PC-9 (cell line): ENCODE measurements around the gene CTDSP2. TPM values are rescaled to one million over a fixed set of nuclear protein-coding genes. Genes with fewer than 3 reads are reported as not detected.
"Not testable (repeated sequence)": the region's sequence is repeated elsewhere in the genome, so short reads cannot be mapped to it uniquely, and the experiment has no call there.

Experiments
- BruUV-seq: library from RNA; stranded (reverse); fragments of 400-500 nt; replicated peaks from 2 replicates; lab custom pipeline; 2021; lab: Mats Ljungman, UMichigan
- CTCF ChIA-PET: fragments of 300-600 bp; sonication (Branson Sonifier 250); formaldehyde crosslinking; loops from one replicate; lab custom pipeline; 2022; ENCODE audit warnings: antibody characterized with exemption; lab: Charles Lee
- POLR2A ChIA-PET: fragments of 300-600 bp; sonication (Branson Sonifier 250); formaldehyde crosslinking; loops from one replicate; lab custom pipeline; 2022; ENCODE audit warnings: antibody characterized with exemption; ENCODE audit not compliant: unreplicated experiment; lab: Charles Lee
- DNase-seq, 2 experiments: peaks; one replicate each; pipeline versions ENCODE4 v3.0.0 to v3.0.0-alpha.2; 2015 to 2022; ENCODE audit warnings: mixed read lengths in 1 of 2
- H2AFZ ChIP-seq: fragments of 200-600 bp; sonication (generic); 2 replicates; pipeline ENCODE4 v1.8.1; 2017; ENCODE audit warnings: antibody characterized with exemption
- H3F3A ChIP-seq: fragments of 200-600 bp; sonication (generic); 2 replicates; pipeline ENCODE4 v1.8.1; 2017; ENCODE audit warnings: antibody characterized with exemption, mild to moderate bottlenecking, low read depth; ENCODE audit not compliant: insufficient read depth
- H3K27ac ChIP-seq: fragments of 200-600 bp; sonication (generic); 2 replicates; pipeline ENCODE4 v1.6.1; 2016; ENCODE audit warnings: mixed run types
- H3K27me3 ChIP-seq: fragments of 200-600 bp; sonication (generic); 2 replicates; pipeline ENCODE4 v1.6.1; 2016; ENCODE audit warnings: low read depth, mixed run types; ENCODE audit not compliant: insufficient read depth
- H3K36me3 ChIP-seq: fragments of 200-600 bp; sonication (generic); 2 replicates; pipeline ENCODE4 v1.6.1; 2016; ENCODE audit warnings: low read depth, mixed run types
- H3K4me1 ChIP-seq: fragments of 200-600 bp; sonication (generic); replicated peaks from 2 replicates; pipeline ENCODE4 v1.6.1; 2016; ENCODE audit warnings: mixed run types; ENCODE audit not compliant: insufficient read depth
- H3K4me2 ChIP-seq: fragments of 200-600 bp; sonication (generic); 2 replicates; pipeline ENCODE4 v1.6.1; 2017; ENCODE audit warnings: mixed run types
- H3K4me3 ChIP-seq: fragments of 200-600 bp; sonication (generic); 2 replicates; pipeline ENCODE4 v1.6.1; 2016; ENCODE audit warnings: mixed run types
- H3K79me2 ChIP-seq: fragments of 200-600 bp; sonication (generic); 2 replicates; pipeline ENCODE4 v1.6.1; 2017; ENCODE audit warnings: low read depth, mixed run types
- H3K9me2 ChIP-seq: fragments of 200-600 bp; sonication (generic); 2 replicates; pipeline ENCODE4 v1.8.1; 2017; ENCODE audit warnings: mild to moderate bottlenecking; ENCODE audit not compliant: insufficient read depth
- H3K9me3 ChIP-seq: fragments of 200-600 bp; sonication (generic); 2 replicates; pipeline ENCODE4 v1.8.1; 2016; ENCODE audit warnings: low read depth; ENCODE audit not compliant: insufficient read depth
- H4K20me1 ChIP-seq: fragments of 200-600 bp; sonication (generic); 2 replicates; pipeline ENCODE4 v1.8.1; 2017; ENCODE audit not compliant: insufficient read depth
- EZH2 ChIP-seq: fragments of 200-600 bp; sonication (generic); IDR thresholded peaks from 2 replicates; pipeline ENCODE4 v1.8.0; 2017; ENCODE audit warnings: antibody characterized with exemption, low read depth
- intact Hi-C: fragments of 100-400 bp; cut with micrococcal nuclease; formaldehyde crosslinking; loops from one replicate; pipeline ENCODE4 v1.10.0; 2022; ENCODE audit not compliant: unreplicated experiment
- total RNA-seq: library from RNA; stranded (reverse); gene quantifications from 2 replicates; pipeline ENCODE4 v1.2.3, GENCODE V29; 2021
- TF ChIP-seq, protein P1 (sequence below): fragments of 200-600 bp; sonication (generic); conservative IDR thresholded peaks from 2 replicates; pipeline ENCODE4 v1.6.1; 2017; ENCODE audit warnings: mixed run types, antibody characterized with exemption, mild to moderate bottlenecking, moderate library complexity

Gene CTDSP2
- total RNA-seq, 1 experiment from 2014 or later = 102 TPM

DNA sequence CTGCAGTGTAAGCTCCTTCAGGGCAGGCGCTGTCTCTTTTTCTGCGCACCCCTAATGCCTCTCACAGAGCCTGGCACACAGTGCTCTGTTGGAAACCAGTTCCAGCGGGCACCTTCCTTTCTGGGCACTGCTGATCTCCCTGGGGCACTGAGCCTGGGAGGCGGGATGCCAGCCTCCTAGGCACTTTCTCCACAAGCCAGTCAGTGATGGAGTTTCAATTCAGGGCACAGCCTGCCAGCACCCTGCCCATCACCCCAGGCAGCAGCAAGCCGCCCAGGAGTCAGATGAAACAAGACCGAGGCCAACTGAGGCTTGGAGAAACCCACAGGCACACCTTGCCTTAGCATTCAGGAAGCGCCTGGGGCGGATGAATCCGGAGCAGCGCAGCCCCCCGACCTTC lies 5.7 kb upstream of the CTDSP2 start:
- Histone ChIP-seq H3K4me2 (no peak overlapping the region), H3K79me2 (no peaks in the 10 kb centered on the region), H3K9me2 (no peaks in the 10 kb centered on the region), H3K36me3 (no peaks in the 10 kb centered on the region), H4K20me1 (no peaks in the 10 kb centered on the region), H3K4me1 (no peaks in the 10 kb centered on the region; the same call in 1 of the 2 replicates), H3K27ac (no peak overlapping the region), H3K27me3 (no peaks in the 10 kb centered on the region), H3K4me3 (no peak overlapping the region), H2AFZ (no peak overlapping the region), H3F3A (no peaks in the 10 kb centered on the region), H3K9me3 (no peaks in the 10 kb centered on the region)
- BruUV-seq = no TSS peak
- TF ChIP-seq, protein P1, sequence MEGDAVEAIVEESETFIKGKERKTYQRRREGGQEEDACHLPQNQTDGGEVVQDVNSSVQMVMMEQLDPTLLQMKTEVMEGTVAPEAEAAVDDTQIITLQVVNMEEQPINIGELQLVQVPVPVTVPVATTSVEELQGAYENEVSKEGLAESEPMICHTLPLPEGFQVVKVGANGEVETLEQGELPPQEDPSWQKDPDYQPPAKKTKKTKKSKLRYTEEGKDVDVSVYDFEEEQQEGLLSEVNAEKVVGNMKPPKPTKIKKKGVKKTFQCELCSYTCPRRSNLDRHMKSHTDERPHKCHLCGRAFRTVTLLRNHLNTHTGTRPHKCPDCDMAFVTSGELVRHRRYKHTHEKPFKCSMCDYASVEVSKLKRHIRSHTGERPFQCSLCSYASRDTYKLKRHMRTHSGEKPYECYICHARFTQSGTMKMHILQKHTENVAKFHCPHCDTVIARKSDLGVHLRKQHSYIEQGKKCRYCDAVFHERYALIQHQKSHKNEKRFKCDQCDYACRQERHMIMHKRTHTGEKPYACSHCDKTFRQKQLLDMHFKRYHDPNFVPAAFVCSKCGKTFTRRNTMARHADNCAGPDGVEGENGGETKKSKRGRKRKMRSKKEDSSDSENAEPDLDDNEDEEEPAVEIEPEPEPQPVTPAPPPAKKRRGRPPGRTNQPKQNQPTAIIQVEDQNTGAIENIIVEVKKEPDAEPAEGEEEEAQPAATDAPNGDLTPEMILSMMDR = no peak
- CTCF ChIA-PET = interaction anchor here (1.2 kb wide), 1 partner anchor 10 kb away, joined by 3 read pairs; no protein-coding TSS in a partner anchor
- intact Hi-C loops = no loop called here
- POLR2A ChIA-PET = interaction anchor here (0.5 kb wide), 1 partner anchor 19 kb away, joined by 24 read pairs; no protein-coding TSS in a partner anchor
- DNase-seq = no peak

DNA sequence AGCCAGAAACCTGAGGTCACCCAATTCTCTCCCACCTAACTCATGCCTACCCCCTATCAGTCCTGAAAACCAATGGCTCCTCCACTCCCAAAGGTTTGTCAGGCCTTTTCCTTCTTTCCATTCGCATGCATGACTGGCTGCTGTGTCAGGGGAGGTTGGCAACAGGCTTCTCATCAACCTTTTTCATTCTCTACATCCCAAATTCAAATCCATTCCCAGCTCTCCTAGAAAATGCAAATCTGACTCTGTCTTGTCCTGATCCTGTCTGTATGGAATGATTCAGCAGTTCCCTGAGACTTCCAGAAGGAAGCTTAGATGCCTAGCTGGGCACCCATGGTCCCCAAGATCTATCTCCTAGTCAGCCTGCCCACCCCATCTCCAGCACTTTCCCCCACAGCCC lies 5.0 kb upstream of the CTDSP2 start:
- H3K4me1 ChIP-seq = no peaks in the 10 kb centered on the region; the same call in 1 of the 2 replicates
- H3K4me3 ChIP-seq = no peak overlapping the region
- no peak for DNase-seq
- no peak overlapping the region for H3K27ac ChIP-seq
- intact Hi-C loops = no loop called here
- no peaks in the 10 kb centered on the region for H3K36me3 ChIP-seq
- no peak overlapping the region for H2AFZ ChIP-seq
- ChIA-PET POLR2A (interaction anchor here (0.5 to 0.6 kb wide), 2 partner anchors 19 to 629 kb away, joined by 4 to 24 read pairs; no protein-coding TSS in a partner anchor), CTCF (interaction anchor here (1.2 kb wide), 1 partner anchor 10 kb away, joined by 3 read pairs; no protein-coding TSS in a partner anchor)
- H3K4me2 ChIP-seq = no peak overlapping the region
- no peaks in the 10 kb centered on the region for H3F3A ChIP-seq
- BruUV-seq = no TSS peak
- H4K20me1 ChIP-seq = no peaks in the 10 kb centered on the region
- H3K9me3 ChIP-seq = no peaks in the 10 kb centered on the region
- no peaks in the 10 kb centered on the region for H3K27me3 ChIP-seq
- H3K79me2 ChIP-seq = no peaks in the 10 kb centered on the region
- no peak for TF ChIP-seq EZH2
- TF ChIP-seq, protein P1 = no peak
- H3K9me2 ChIP-seq = no peaks in the 10 kb centered on the region

DNA sequence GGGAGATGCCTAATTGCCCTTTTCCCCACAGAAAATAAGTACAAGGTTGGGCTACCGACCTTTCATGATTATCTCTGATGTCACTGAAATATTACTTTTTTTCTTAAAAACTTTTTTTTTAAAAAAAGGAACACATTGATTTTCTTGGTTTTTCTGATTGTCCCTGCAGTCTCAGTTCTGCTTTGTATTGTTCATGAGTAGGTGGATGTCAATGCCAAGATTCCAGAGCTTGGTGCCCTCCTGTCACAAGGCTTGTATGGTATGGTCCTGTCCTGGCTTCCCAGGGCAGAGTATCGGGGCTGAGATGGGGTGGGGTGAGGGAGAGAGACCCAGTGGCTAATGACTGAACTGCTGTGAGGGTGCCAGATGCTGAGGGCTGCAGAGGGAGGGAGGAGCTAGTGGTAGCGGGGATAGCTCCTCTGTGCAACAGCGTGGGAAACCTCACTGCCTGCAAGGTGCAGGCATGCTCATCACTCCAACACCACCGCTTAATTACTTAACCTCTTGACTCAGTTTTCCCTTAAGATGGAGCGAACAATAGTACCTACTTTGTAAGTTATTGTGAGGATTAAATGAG lies 4.4 kb upstream of the CTDSP2 start:
- POLR2A ChIA-PET = no interaction called here

DNA sequence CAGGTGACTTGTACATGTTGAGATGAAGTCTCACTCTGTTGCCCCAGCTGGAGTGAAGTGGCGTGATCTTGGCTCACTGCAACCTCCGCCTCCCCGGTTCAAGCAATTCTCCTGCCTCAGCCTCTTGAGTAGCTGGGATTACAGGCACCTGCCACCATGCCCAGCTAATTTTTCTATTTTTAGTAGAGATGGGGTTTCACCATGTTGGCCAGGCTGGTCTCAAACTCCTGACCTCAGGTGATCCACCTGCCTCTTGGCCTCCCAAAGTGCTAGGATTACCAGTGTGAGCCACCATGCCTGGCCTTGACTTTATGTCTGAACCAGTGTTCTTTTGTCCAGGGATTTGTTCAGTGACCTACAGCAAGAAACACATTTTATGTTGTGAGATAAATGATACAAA lies 2.9 kb upstream of the CTDSP2 start:
- POLR2A ChIA-PET, H3K27ac ChIP-seq, H3K9me2 ChIP-seq, H3K36me3 ChIP-seq, H4K20me1 ChIP-seq, H3K4me2 ChIP-seq, DNase-seq, H3K4me3 ChIP-seq, H2AFZ ChIP-seq, H3F3A ChIP-seq, H3K9me3 ChIP-seq, H3K27me3 ChIP-seq, BruUV-seq, intact Hi-C loops, CTCF ChIA-PET, H3K4me1 ChIP-seq: not testable (repeated sequence)
- H3K79me2 ChIP-seq = peaks cover 20% of the 10 kb centered on the region

More for the DNA sequence above, 4.4 kb upstream of the CTDSP2 start:
- TF ChIP-seq EZH2 = no peak
- TF ChIP-seq, protein P1 = no peak
- CTCF ChIA-PET = interaction anchor here (1.2 kb wide), 1 partner anchor 11 kb away, joined by 3 read pairs; no protein-coding TSS in a partner anchor
- Histone ChIP-seq H3K9me2 (no peaks in the 10 kb centered on the region), H3K4me2 (no peak overlapping the region), H3K79me2 (peaks cover 5% of the 10 kb centered on the region), H3F3A (no peaks in the 10 kb centered on the region), H2AFZ (no peak overlapping the region), H3K4me3 (no peak overlapping the region), H3K27me3 (no peaks in the 10 kb centered on the region), H3K27ac (no peak overlapping the region), H3K36me3 (no peaks in the 10 kb centered on the region), H4K20me1 (no peaks in the 10 kb centered on the region), H3K9me3 (no peaks in the 10 kb centered on the region), H3K4me1 (no peaks in the 10 kb centered on the region; the same call in 1 of the 2 replicates)
- DNase-seq = no peak
- no TSS peak for BruUV-seq
- intact Hi-C loops = no loop called here
